GM06990 (cell line): Measurements from ENCODE around the gene ITGA3.

Experiments used
- DNase-seq: peaks from one replicate; pipeline ENCODE4 v3.0.0-alpha.2; 2011; ENCODE audit not compliant: insufficient read length; ENCODE audit errors: extremely low read depth
- H3K27me3 ChIP-seq: replicated peaks from 2 replicates; pipeline ENCODE4 v1.6.0; 2011; ENCODE audit warnings: low read length; ENCODE audit not compliant: control insufficient read depth, insufficient read depth
- H3K36me3 ChIP-seq: 2 replicates; pipeline ENCODE4 v1.5.1; 2011; ENCODE audit warnings: low read length; ENCODE audit not compliant: control insufficient read depth, insufficient read depth
- H3K4me3 ChIP-seq: replicated peaks from 2 replicates; pipeline ENCODE4 v1.5.1; 2011; ENCODE audit warnings: low read depth, mild to moderate bottlenecking, control low read depth, low read length
- CTCF ChIP-seq: IDR thresholded peaks from 2 replicates; pipeline ENCODE4 v1.5.1; 2011; ENCODE audit warnings: low read length, control low read depth, mild to moderate bottlenecking, inconsistent platforms; ENCODE audit not compliant: insufficient read depth, poor library complexity, severe bottlenecking

The ITGA3 gene

GRCh38 chr17:50029185-50029584, 26.7 kb upstream of the ITGA3 start:
- no peak for DNase-seq
- TF ChIP-seq CTCF = no peak
- no peaks in the 10 kb centered on the region; the same call in 1 of the 2 replicates for H3K27me3 ChIP-seq
- no peak overlapping the region for H3K4me3 ChIP-seq
- H3K36me3 ChIP-seq = no peaks in the 10 kb centered on the region

- Histone ChIP-seq H3K27me3 (no peaks in the 10 kb centered on the region; the same call in none of the 2 replicates), H3K36me3 (no peaks in the 10 kb centered on the region), H3K4me3 (no peak overlapping the region)
- no peak for TF ChIP-seq CTCF
- DNase-seq = no peak
Measured at GRCh38 chr17:50033316-50033715, 22.6 kb upstream of the ITGA3 start.

GRCh38 chr17:50034498-50035364, 21.2 kb upstream of the ITGA3 start:
- H3K27me3 ChIP-seq = no peaks in the 10 kb centered on the region; the same call in none of the 2 replicates
- H3K4me3 ChIP-seq = no peak overlapping the region
- no peaks in the 10 kb centered on the region for H3K36me3 ChIP-seq
- no peak for TF ChIP-seq CTCF
- no peak for DNase-seq

- TF ChIP-seq CTCF = no peak
- H3K27me3 ChIP-seq = no peaks in the 10 kb centered on the region; the same call in none of the 2 replicates
- no peak for DNase-seq
Measured at GRCh38 chr17:50035421-50035879, 20.5 kb upstream of the ITGA3 start.

GRCh38 chr17:50035945-50036344, 20.0 kb upstream of the ITGA3 start:
- Histone ChIP-seq H3K36me3 (no peaks in the 10 kb centered on the region), H3K4me3 (no peak overlapping the region), H3K27me3 (no peaks in the 10 kb centered on the region; the same call in none of the 2 replicates)
- no peak for TF ChIP-seq CTCF
- no peak for DNase-seq

More at GRCh38 chr17:50035421-50035879, 20.5 kb upstream of the ITGA3 start:
- H3K4me3 ChIP-seq = no peak overlapping the region
- H3K36me3 ChIP-seq = no peaks in the 10 kb centered on the region
